HCT116 (cell line): Measurements from ENCODE around the gene MIR17HG. TPM values are rescaled to one million over a fixed set of nuclear protein-coding genes. Genes with fewer than 3 reads are reported as not detected.

Experiments used
- ATAC-seq: fragments of 200-7000 bp; cut with Tn5 transposase; 2 replicates; pipeline ENCODE4 v1.9.1; 2020; ENCODE audit warnings: mild to moderate bottlenecking, moderate library complexity
- BruUV-seq: library from RNA; stranded (reverse); fragments of 400-500 nt; replicated peaks from 2 replicates; lab custom pipeline; 2021; lab: Mats Ljungman, UMichigan
- CTCF ChIA-PET: fragments of 300-600 bp; sonication (Branson Sonifier 250); formaldehyde crosslinking; loops from one replicate; lab custom pipeline; 2021; ENCODE audit warnings: antibody characterized with exemption; lab: Charles Lee
- POLR2A ChIA-PET: fragments of 300-600, 350-600 bp; sonication (Branson Sonifier 250); formaldehyde crosslinking; loops from one replicate; lab custom pipeline; 2021; ENCODE audit warnings: antibody characterized with exemption; lab: Charles Lee
- RAD21 ChIA-PET, 2 experiments: fragments of 300-600 bp; sonication (Branson Sonifier 250); formaldehyde crosslinking; loops; one replicate each; lab custom pipeline; 2023; ENCODE audit warnings: low total read pairs in 2 of 2; ENCODE audit not compliant: uncharacterized antibody in 2 of 2, unreplicated experiment in 2 of 2, low non-redundant PET in 1 of 2; lab: Charles Lee
- DNase-seq: peaks from one replicate; pipeline ENCODE4 v3.0.0-alpha.2; 2010; ENCODE audit warnings: low read depth, low spot score
- H2AFZ ChIP-seq: fragments of 200-600 bp; shearing (Covaris generic), sonication (generic); 2 replicates; pipeline ENCODE4 v1.6.1; 2017; ENCODE audit warnings: low read depth, mixed run types, mixed read lengths, antibody characterized with exemption, low read length; ENCODE audit not compliant: poor library complexity, severe bottlenecking
- H3K27ac ChIP-seq: 2 replicates; pipeline ENCODE4 v1.5.1; 2012; ENCODE audit warnings: low read depth, low read length
- H3K27me3 ChIP-seq: fragments of 200-600 bp; sonication (generic); 2 replicates; pipeline ENCODE4 v1.6.1; 2016; ENCODE audit warnings: mixed run types, low read length, mixed read lengths; ENCODE audit not compliant: insufficient read depth
- H3K36me3 ChIP-seq, 2 experiments: fragments of 200-500 bp in 1 of 2; fragments of 200-600 bp in 1 of 2; sonication (Bioruptor generic) in 1 of 2; sonication (generic) in 1 of 2; 2 replicates each; pipeline versions ENCODE4 v1.5.1 to v1.6.1; 2014 to 2016; ENCODE audit warnings: low read length in 2 of 2, inconsistent platforms in 1 of 2, mixed read lengths in 1 of 2, mixed run types in 1 of 2; ENCODE audit not compliant: insufficient read depth in 2 of 2, control insufficient read depth in 1 of 2
- H3K4me1 ChIP-seq, 2 experiments: fragments of 200-600 bp in 1 of 2; sonication (generic) in 1 of 2; 2 replicates each; pipeline versions ENCODE4 v1.5.1 to v1.6.1; 2012 to 2017; ENCODE audit warnings: low read length in 2 of 2, inconsistent platforms in 1 of 2, mild to moderate bottlenecking in 1 of 2, mixed read lengths in 1 of 2, mixed run types in 1 of 2, moderate library complexity in 1 of 2; ENCODE audit not compliant: insufficient read depth in 2 of 2, control insufficient read depth in 1 of 2
- H3K4me2 ChIP-seq: fragments of 200-600 bp; sonication (generic); 2 replicates; pipeline ENCODE4 v1.6.1; 2017; ENCODE audit warnings: mixed run types, low read length, mixed read lengths
- H3K4me3 ChIP-seq, 2 experiments: fragments of 200-600 bp in 1 of 2; sonication (generic) in 1 of 2; replicated peaks in 1 of 2; 2 replicates each; pipeline ENCODE4 v1.5.1; 2011 to 2016; ENCODE audit warnings: low read length in 2 of 2, control low read depth in 1 of 2, low read depth in 1 of 2, mild to moderate bottlenecking in 1 of 2, mixed read lengths in 1 of 2, mixed run types in 1 of 2
- H3K79me2 ChIP-seq: fragments of 200-600 bp; sonication (generic); 2 replicates; pipeline ENCODE4 v1.6.1; 2017; ENCODE audit warnings: mild to moderate bottlenecking, mixed run types, low read length, moderate library complexity, mixed read lengths; ENCODE audit not compliant: insufficient read depth
- H3K9ac ChIP-seq: fragments of 200-600 bp; sonication (generic); 2 replicates; pipeline ENCODE4 v1.6.1; 2016; ENCODE audit warnings: low read length, mixed read lengths
- H3K9me2 ChIP-seq: fragments of 200-600 bp; sonication (generic), shearing (Covaris generic); 2 replicates; pipeline ENCODE4 v1.6.1; 2017; ENCODE audit warnings: mixed run types, mild to moderate bottlenecking, moderate library complexity; ENCODE audit not compliant: insufficient read depth
- H3K9me3 ChIP-seq, 2 experiments: fragments of 200-500 bp in 1 of 2; fragments of 200-600 bp in 1 of 2; sonication (Bioruptor generic) in 1 of 2; sonication (generic) in 1 of 2; 2 replicates each; pipeline ENCODE4 v1.6.1; 2014 to 2017; ENCODE audit warnings: low read length in 2 of 2, mixed read lengths in 2 of 2, inconsistent platforms in 1 of 2, low read depth in 1 of 2, mild to moderate bottlenecking in 1 of 2, mixed run types in 1 of 2, moderate library complexity in 1 of 2; ENCODE audit not compliant: control insufficient read depth in 1 of 2, insufficient read depth in 1 of 2
- H4K20me1 ChIP-seq: fragments of 200-600 bp; sonication (generic), shearing (Covaris generic); 2 replicates; pipeline ENCODE4 v1.6.1; 2017; ENCODE audit warnings: mixed run types, mild to moderate bottlenecking, moderate library complexity; ENCODE audit not compliant: insufficient read depth
- CBX3 ChIP-seq: IDR thresholded peaks from 2 replicates; pipeline ENCODE4 v1.6.1; 2012; ENCODE audit warnings: low read depth
- CEBPB ChIP-seq: IDR thresholded peaks from 2 replicates; pipeline ENCODE4 v1.6.1; 2012; ENCODE audit warnings: low read depth
- EGR1 ChIP-seq: IDR thresholded peaks from 2 replicates; pipeline ENCODE4 v1.6.1; 2012; ENCODE audit warnings: low read depth
- JUND ChIP-seq: IDR thresholded peaks from 2 replicates; pipeline ENCODE4 v1.6.1; 2012
- POLR2A ChIP-seq: IDR thresholded peaks from 2 replicates; pipeline ENCODE4 v1.7.0; 2011; ENCODE audit warnings: borderline replicate concordance; ENCODE audit not compliant: insufficient read depth, insufficient read length; ENCODE audit errors: extremely low read depth
- POLR2AphosphoS5 ChIP-seq: IDR thresholded peaks from 2 replicates; pipeline ENCODE4 v1.6.1; 2011; ENCODE audit warnings: mild to moderate bottlenecking, low read depth, low read length, moderate library complexity
- SIN3A ChIP-seq: IDR thresholded peaks from 2 replicates; pipeline ENCODE4 v1.6.1; 2012; ENCODE audit warnings: low read depth
- TCF7L2 ChIP-seq: IDR thresholded peaks from 2 replicates; pipeline ENCODE4 v1.7.0; 2011; ENCODE audit warnings: borderline replicate concordance, inconsistent platforms; ENCODE audit not compliant: insufficient read depth, insufficient read length; ENCODE audit errors: extremely low read depth
- YY1 ChIP-seq: IDR thresholded peaks from 2 replicates; pipeline ENCODE4 v1.6.1; 2011; ENCODE audit warnings: low read length, low read depth, moderate library complexity, mild to moderate bottlenecking; ENCODE audit not compliant: insufficient replicate concordance; ENCODE audit errors: extremely low read depth
- ZFX ChIP-seq: fragments of 450-650 bp; IDR thresholded peaks from 2 replicates; pipeline ENCODE4 v1.6.1; 2017
- intact Hi-C: fragments of 100-400 bp; cut with micrococcal nuclease; formaldehyde crosslinking; loops from 2 replicates; pipeline ENCODE4 v1.10.0; 2022
- total RNA-seq: library from RNA; stranded (reverse); gene quantifications from one replicate; pipeline ENCODE4 v1.2.1, GENCODE V29; 2021; ENCODE audit not compliant: unreplicated experiment
- TF ChIP-seq, protein P1 (sequence below): IDR thresholded peaks from 2 replicates; pipeline ENCODE4 v1.6.1; 2012
- TF ChIP-seq, protein P2 (sequence below), 3 experiments: fragments of 200-600 bp in 1 of 3; sonication (generic) in 1 of 3; IDR thresholded peaks in 2 of 3; conservative IDR thresholded peaks in 1 of 3; 2 replicates each; pipeline ENCODE4 v1.5.1; 2012 to 2017; ENCODE audit warnings: low read depth in 2 of 3, low read length in 2 of 3, antibody characterized with exemption in 1 of 3, borderline replicate concordance in 1 of 3, control low read depth in 1 of 3, mild to moderate bottlenecking in 1 of 3, mixed read lengths in 1 of 3, mixed run types in 1 of 3, moderate library complexity in 1 of 3; ENCODE audit not compliant: insufficient read depth in 1 of 3

The MIR17HG gene
- total RNA-seq, 1 experiment from 2014 or later, result 10.3 TPM

DNA sequence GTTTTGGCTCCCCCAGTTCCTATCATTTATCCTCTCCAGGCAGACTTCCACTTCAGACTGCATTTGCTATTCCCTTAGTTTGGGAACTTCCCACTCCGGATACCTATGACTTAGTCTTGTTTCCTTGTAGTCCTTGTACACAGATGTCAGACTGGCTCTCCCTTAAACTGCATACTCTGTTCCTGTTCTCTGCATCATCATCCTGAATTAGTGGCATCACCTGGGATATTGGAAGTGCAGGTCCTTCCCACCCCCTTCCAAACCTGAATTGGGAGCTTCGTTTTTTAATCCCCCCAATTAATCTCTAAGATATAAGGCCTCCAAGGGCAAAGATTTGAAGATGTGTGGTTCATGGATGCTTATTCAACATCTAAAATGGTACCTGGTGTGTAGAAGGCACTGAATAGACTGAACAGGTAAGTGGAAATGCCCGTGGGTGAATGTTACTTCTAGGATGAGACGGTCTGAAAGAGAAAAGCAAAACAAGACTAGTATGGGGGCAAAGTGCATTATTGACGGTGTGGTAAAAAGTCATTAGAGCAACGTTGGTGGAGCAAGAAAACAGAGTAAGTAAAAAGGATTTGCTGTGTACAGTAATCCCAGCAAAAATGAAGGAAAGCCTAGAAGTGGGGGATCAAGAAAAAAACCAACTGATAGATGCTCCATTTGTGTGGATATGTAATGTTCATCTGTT is 9.6 kb downstream of the MIR17HG start (continued):
- TF ChIP-seq CEBPB (no peak), SIN3A (no peak), ZFX (no peak), POLR2A (no peak), EGR1 (no peak), JUND (no peak)
- TF ChIP-seq, protein P1, sequence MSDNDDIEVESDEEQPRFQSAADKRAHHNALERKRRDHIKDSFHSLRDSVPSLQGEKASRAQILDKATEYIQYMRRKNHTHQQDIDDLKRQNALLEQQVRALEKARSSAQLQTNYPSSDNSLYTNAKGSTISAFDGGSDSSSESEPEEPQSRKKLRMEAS, result no peak

DNA sequence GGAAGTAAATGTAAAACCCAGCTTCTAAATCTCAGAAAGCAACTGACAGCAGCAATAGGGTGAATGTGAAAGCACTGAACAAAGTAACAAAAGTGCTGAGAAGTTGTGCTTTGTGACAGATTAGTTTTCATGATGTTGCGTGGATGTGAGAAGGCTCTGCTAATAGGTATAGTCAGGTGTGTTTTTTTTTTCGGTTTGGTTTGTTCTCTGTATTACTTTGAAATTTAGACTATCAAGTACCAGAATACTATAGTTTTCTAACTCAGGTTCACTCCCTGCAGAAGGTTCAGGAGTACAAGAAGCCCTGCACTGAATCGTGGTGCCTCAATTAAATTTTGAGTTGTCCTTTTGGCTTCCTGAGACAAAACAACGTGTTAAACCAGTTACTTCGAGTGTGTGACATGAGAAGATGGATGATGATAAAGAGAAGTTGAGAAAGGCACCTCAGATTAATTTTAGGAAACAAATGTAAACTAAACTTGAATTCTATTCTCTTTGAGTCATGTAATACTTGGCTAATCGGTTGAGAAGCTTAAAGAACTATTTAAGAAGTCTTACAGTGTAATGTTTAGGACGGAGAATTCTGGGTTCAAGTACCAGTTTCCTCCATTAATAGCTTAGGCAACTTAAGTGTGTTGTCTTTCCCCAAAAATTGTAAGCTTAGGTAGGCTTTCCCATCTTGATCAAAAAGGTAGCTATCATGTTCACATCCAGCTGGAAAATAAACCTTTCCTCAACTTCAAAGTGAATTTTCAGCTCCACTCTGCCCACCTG is 10.3 kb downstream of the MIR17HG start:
- RAD21 ChIA-PET, result no interaction called here
- peaks cover 6% of the 10 kb centered on the region; the same call in 1 of the 2 replicates for H3K79me2 ChIP-seq
- no peak for DNase-seq
- no peak overlapping the region for H3K4me3 ChIP-seq
- H3K4me1 ChIP-seq, result no peaks in the 10 kb centered on the region
- CTCF ChIA-PET, result no interaction called here
- POLR2A ChIA-PET, result no interaction called here
- intact Hi-C loops, result no loop called here
- no peaks in the 10 kb centered on the region for H3K9me2 ChIP-seq
- H3K9ac ChIP-seq, result no peak overlapping the region
- no TSS peak for BruUV-seq
- no peak overlapping the region for H3K4me2 ChIP-seq
- TF ChIP-seq CBX3 (no peak), POLR2AphosphoS5 (peak; percentile 26; the same call in 1 of the 2 replicates), TCF7L2 (no peak), YY1 (no peak)
- TF ChIP-seq, protein P2, sequence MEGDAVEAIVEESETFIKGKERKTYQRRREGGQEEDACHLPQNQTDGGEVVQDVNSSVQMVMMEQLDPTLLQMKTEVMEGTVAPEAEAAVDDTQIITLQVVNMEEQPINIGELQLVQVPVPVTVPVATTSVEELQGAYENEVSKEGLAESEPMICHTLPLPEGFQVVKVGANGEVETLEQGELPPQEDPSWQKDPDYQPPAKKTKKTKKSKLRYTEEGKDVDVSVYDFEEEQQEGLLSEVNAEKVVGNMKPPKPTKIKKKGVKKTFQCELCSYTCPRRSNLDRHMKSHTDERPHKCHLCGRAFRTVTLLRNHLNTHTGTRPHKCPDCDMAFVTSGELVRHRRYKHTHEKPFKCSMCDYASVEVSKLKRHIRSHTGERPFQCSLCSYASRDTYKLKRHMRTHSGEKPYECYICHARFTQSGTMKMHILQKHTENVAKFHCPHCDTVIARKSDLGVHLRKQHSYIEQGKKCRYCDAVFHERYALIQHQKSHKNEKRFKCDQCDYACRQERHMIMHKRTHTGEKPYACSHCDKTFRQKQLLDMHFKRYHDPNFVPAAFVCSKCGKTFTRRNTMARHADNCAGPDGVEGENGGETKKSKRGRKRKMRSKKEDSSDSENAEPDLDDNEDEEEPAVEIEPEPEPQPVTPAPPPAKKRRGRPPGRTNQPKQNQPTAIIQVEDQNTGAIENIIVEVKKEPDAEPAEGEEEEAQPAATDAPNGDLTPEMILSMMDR (IDR thresholded peaks at IDR 0.05 in 2 of 3, conservative IDR thresholded peaks at IDR 0.05 in 1 of 3; ENCODE audit: borderline replicate concordance in 1 of 3, insufficient read depth in 1 of 3, low read depth in 2 of 3, low read length in 2 of 3), result no peak
- TF ChIP-seq, all 23 proteins: peak for 1
- ATAC-seq, result no peak
- Histone ChIP-seq H3K9me3 (no peaks in the 10 kb centered on the region), H2AFZ (no peak overlapping the region), H4K20me1 (peaks cover 26% of the 10 kb centered on the region; the same call in 1 of the 2 replicates), H3K27ac (no peak overlapping the region), H3K27me3 (no peaks in the 10 kb centered on the region), H3K36me3 (peaks cover 23 to 25% of the 10 kb centered on the region in 2 experiments)
